Fibroblast of lung (primary cell): ENCODE results near the gene PLS3. TPM values are rescaled to one million over a fixed set of nuclear protein-coding genes. Genes with fewer than 3 reads are reported as not detected.

Source experiments
- DNase-seq, 2 donors: peaks; one replicate each; pipeline versions ENCODE4 v3.0.0 to v3.0.0-alpha.2; 2010; ENCODE audit warnings: low read depth in 2 of 2
- H2AFZ ChIP-seq: 2 replicates; pipeline ENCODE4 v1.5.1; 2012; ENCODE audit warnings: low read length, control low read depth, inconsistent platforms
- H3K27ac ChIP-seq: 2 replicates; pipeline ENCODE4 v1.5.1; 2011; ENCODE audit warnings: low read length, control low read depth; ENCODE audit not compliant: insufficient read depth
- H3K27me3 ChIP-seq: 2 replicates; pipeline ENCODE4 v1.5.1; 2011; ENCODE audit warnings: mild to moderate bottlenecking, low read length; ENCODE audit not compliant: control insufficient read depth, insufficient read depth
- H3K36me3 ChIP-seq: 2 replicates; pipeline ENCODE4 v1.5.1; 2011; ENCODE audit warnings: low read length; ENCODE audit not compliant: control insufficient read depth, insufficient read depth
- H3K4me1 ChIP-seq: 2 replicates; pipeline ENCODE4 v1.5.1; 2011; ENCODE audit warnings: low read length; ENCODE audit not compliant: control insufficient read depth, insufficient read depth; ENCODE audit errors: extremely low read depth
- H3K4me2 ChIP-seq: 2 replicates; pipeline ENCODE4 v1.5.1; 2011; ENCODE audit warnings: low read length, control low read depth; ENCODE audit not compliant: insufficient read depth; ENCODE audit errors: extremely low read depth
- H3K4me3 ChIP-seq, 4 experiments: fragments of 200-600 bp in 1 of 4; sonication (generic) in 1 of 4; replicated peaks in 1 of 4; 2 replicates each; pipeline ENCODE4 v1.5.1; 2011 to 2016; ENCODE audit warnings: low read length in 4 of 4, low read depth in 3 of 4, mild to moderate bottlenecking in 3 of 4, control low read depth in 2 of 4, inconsistent platforms in 1 of 4, mixed read lengths in 1 of 4; ENCODE audit not compliant: insufficient read depth in 1 of 4; ENCODE audit errors: control extremely low read depth in 1 of 4
- H3K79me2 ChIP-seq: 2 replicates; pipeline ENCODE4 v1.5.1; 2012; ENCODE audit warnings: mild to moderate bottlenecking, low read length, inconsistent platforms; ENCODE audit not compliant: control insufficient read depth, insufficient read depth
- H3K9ac ChIP-seq: 2 replicates; pipeline ENCODE4 v1.5.1; 2011; ENCODE audit warnings: mild to moderate bottlenecking, low read length, control low read depth; ENCODE audit not compliant: insufficient read depth
- H3K9me3 ChIP-seq: 2 replicates; pipeline ENCODE4 v1.5.1; 2012; ENCODE audit warnings: low read depth, low read length; ENCODE audit not compliant: control insufficient read depth, insufficient read depth
- H4K20me1 ChIP-seq: 2 replicates; pipeline ENCODE4 v1.5.1; 2011; ENCODE audit warnings: low read length; ENCODE audit not compliant: control insufficient read depth, insufficient read depth; ENCODE audit errors: extremely low read depth
- CTCF ChIP-seq, 2 donors: IDR thresholded peaks in 1 of 2; conservative IDR thresholded peaks in 1 of 2; 1 replicate in 1 of 2; 2 replicates in 1 of 2; pipeline ENCODE4 v1.5.1; 2011 to 2012; ENCODE audit warnings: low read length in 2 of 2, control low read depth in 1 of 2, inconsistent platforms in 1 of 2, low read depth in 1 of 2, mild to moderate bottlenecking in 1 of 2
- EZH2 ChIP-seq: IDR thresholded peaks from 2 replicates; pipeline ENCODE4 v1.5.1; 2012; ENCODE audit warnings: low read length, control low read depth, mild to moderate bottlenecking; ENCODE audit errors: missing control alignments
- polyA plus RNA-seq, 2 donors: library from polyadenylated mRNA; depleted of rRNA in 1 of 2; stranded (reverse) in 1 of 2; unstranded in 1 of 2; fragments of >200 nt; gene quantifications; 2 replicates each; pipeline ENCODE4 v1.2.1, GENCODE V29; 2011 to 2012; ENCODE audit warnings: missing spikeins in 1 of 2
- total RNA-seq: library from RNA; depleted of rRNA; stranded (reverse); fragments of >200 nt; gene quantifications from 2 replicates; pipeline ENCODE4 v1.2.1, GENCODE V29; 2014

Gene PLS3
- total and polyA plus RNA-seq, 2 donors (not counting 1 experiment from before 2014, with no cell fraction given), result 223 to 262 TPM

- no peaks in the 10 kb centered on the region for H3K4me1 ChIP-seq
- no peak overlapping the region for H3K4me3 ChIP-seq
- H4K20me1 ChIP-seq, result no peaks in the 10 kb centered on the region
- H3K79me2 ChIP-seq, result no peaks in the 10 kb centered on the region
- TF ChIP-seq CTCF (conservative IDR thresholded peaks at IDR 0.05 in 1 of 2, IDR thresholded peaks at IDR 0.05 in 1 of 2; ENCODE audit: low read depth in 1 of 2, low read length in 2 of 2) (no peak), EZH2 (no peak)
- H3K9ac ChIP-seq, result no peak overlapping the region
- no peak overlapping the region for H2AFZ ChIP-seq
- H3K36me3 ChIP-seq, result no peaks in the 10 kb centered on the region
- no peak overlapping the region for H3K4me2 ChIP-seq
- DNase-seq, result no peak
- no peaks in the 10 kb centered on the region for H3K9me3 ChIP-seq
- no peak overlapping the region for H3K27ac ChIP-seq
- H3K27me3 ChIP-seq, result no peaks in the 10 kb centered on the region
Measured at GRCh38 chrX:115687595-115687994, 126.6 kb downstream of the PLS3 start.

- TF ChIP-seq CTCF (conservative IDR thresholded peaks at IDR 0.05 in 1 of 2, IDR thresholded peaks at IDR 0.05 in 1 of 2; ENCODE audit: low read depth in 1 of 2, low read length in 2 of 2) (no peak), EZH2 (no peak)
- H3K9me3 ChIP-seq, result no peaks in the 10 kb centered on the region
- H3K4me3 ChIP-seq, result peak overlapping the region in 1 of 4 experiments; percentile 4
- no peaks in the 10 kb centered on the region for H3K4me1 ChIP-seq
- peak overlapping the region; percentile 17 for H3K27ac ChIP-seq
- no peaks in the 10 kb centered on the region for H4K20me1 ChIP-seq
- no peak overlapping the region for H2AFZ ChIP-seq
- H3K4me2 ChIP-seq, result no peak overlapping the region
- DNase-seq, result peak in 1 of 2 donors; percentile 68
- no peaks in the 10 kb centered on the region for H3K36me3 ChIP-seq
- H3K79me2 ChIP-seq, result no peaks in the 10 kb centered on the region
- H3K9ac ChIP-seq, result no peak overlapping the region
- H3K27me3 ChIP-seq, result no peaks in the 10 kb centered on the region
Measured at GRCh38 chrX:115689931-115690330, 129.0 kb downstream of the PLS3 start.

- H3K9me3 ChIP-seq, result no peaks in the 10 kb centered on the region
- H3K79me2 ChIP-seq, result no peaks in the 10 kb centered on the region
- H2AFZ ChIP-seq, result no peak overlapping the region
- TF ChIP-seq CTCF (conservative IDR thresholded peaks at IDR 0.05 in 1 of 2, IDR thresholded peaks at IDR 0.05 in 1 of 2; ENCODE audit: low read depth in 1 of 2, low read length in 2 of 2) (peak; percentile 60 to 66), EZH2 (no peak)
- H3K9ac ChIP-seq, result no peak overlapping the region
- peak; percentile 79 to 82 for DNase-seq
- H3K27ac ChIP-seq, result peak overlapping the region; percentile 17
- no peaks in the 10 kb centered on the region for H4K20me1 ChIP-seq
- no peaks in the 10 kb centered on the region for H3K36me3 ChIP-seq
- H3K27me3 ChIP-seq, result no peaks in the 10 kb centered on the region
- H3K4me1 ChIP-seq, result no peaks in the 10 kb centered on the region
- no peak overlapping the region for H3K4me2 ChIP-seq
- H3K4me3 ChIP-seq, result no peak overlapping the region
Measured at GRCh38 chrX:115690511-115691216, 129.7 kb downstream of the PLS3 start.
